Panc1 (cell line): Measurements from ENCODE around the gene MYO16.

Experiments used
- CTCF ChIP-seq: fragments of 450-650 bp; IDR thresholded peaks from 2 replicates; pipeline ENCODE4 v1.5.1; 2017; ENCODE audit warnings: mild to moderate bottlenecking
- SIN3A ChIP-seq: IDR thresholded peaks from 2 replicates; pipeline ENCODE4 v1.6.1; 2012; ENCODE audit warnings: low read depth, mild to moderate bottlenecking, low read length, moderate library complexity, borderline replicate concordance; ENCODE audit not compliant: insufficient read depth

GRCh38 chr13:109074853-109075252, 445.4 kb downstream of the MYO16 start:
- TF ChIP-seq CTCF (no peak), SIN3A (no peak)
